ENCODE results near the gene PPIL1.
"Not testable (repeated sequence)": the region's sequence is repeated elsewhere in the genome, so short reads cannot be mapped to it uniquely, and the experiment has no call there.

PPIL1 gene

GRCh38 chr6:36874443-36875249 lies at the start of gene PPIL1:
Gene PPIL1, minus strand, starts transcription at chr6:36874803. Its CDS starts 31 bp downstream, at chr6:36874772.
- DNase-seq = peak; percentile 19 to 94 (median 82)

GRCh38 chr6:36924131-36924530 lies 49.5 kb upstream of the PPIL1 start:
- DNase-seq = no peak

- DNase-seq = no peak
Observed at GRCh38 chr6:36920546-36920945, 45.9 kb upstream of the PPIL1 start.

- no peak for DNase-seq
Observed at GRCh38 chr6:36920049-36920448, 45.4 kb upstream of the PPIL1 start.

GRCh38 chr6:36917541-36918193 lies 43.1 kb upstream of the PPIL1 start:
- no peak for DNase-seq

- DNase-seq = no peak
Observed at GRCh38 chr6:36916126-36916525, 41.5 kb upstream of the PPIL1 start.

- no peak for DNase-seq
Observed at GRCh38 chr6:36915599-36915998, 41.0 kb upstream of the PPIL1 start.

GRCh38 chr6:36914227-36914794 lies 39.7 kb upstream of the PPIL1 start:
- peak in 3 of 58 donors; percentile 13 to 15 (median 15) for DNase-seq

- DNase-seq = no peak
Observed at GRCh38 chr6:36913082-36913481, 38.5 kb upstream of the PPIL1 start.

- peak in 3 of 58 donors; percentile 4 to 21 (median 6) for DNase-seq
Observed at GRCh38 chr6:36912586-36912985, 38.0 kb upstream of the PPIL1 start.

- peak in 8 of 58 donors; percentile 1 to 25 (median 12) for DNase-seq
Observed at GRCh38 chr6:36912030-36912454, 37.4 kb upstream of the PPIL1 start.

GRCh38 chr6:36908747-36909146 lies 34.1 kb upstream of the PPIL1 start:
- no peak for DNase-seq

- DNase-seq = peak in 20 of 58 donors; percentile 3 to 73 (median 24)
Observed at GRCh38 chr6:36907781-36908180, 33.2 kb upstream of the PPIL1 start.

GRCh38 chr6:36906539-36907325 lies 32.1 kb upstream of the PPIL1 start:
- peak in 17 of 58 donors; percentile 10 to 55 (median 28) for DNase-seq

GRCh38 chr6:36904851-36905393 lies 30.3 kb upstream of the PPIL1 start:
- no peak for DNase-seq

GRCh38 chr6:36904114-36904513 lies 29.5 kb upstream of the PPIL1 start:
- no peak for DNase-seq

- DNase-seq = peak in 1 of 58 donors; percentile 1
Observed at GRCh38 chr6:36897609-36898008, 23.0 kb upstream of the PPIL1 start.

- no peak for DNase-seq
Observed at GRCh38 chr6:36893976-36894932, 19.7 kb upstream of the PPIL1 start.

GRCh38 chr6:36891153-36891552 lies 16.6 kb upstream of the PPIL1 start:
- DNase-seq = not testable (repeated sequence)

Measured in anterior cingulate cortex (tissue), 58 donors.